ENCODE measurements around the gene ZDHHC24. TPM values are rescaled to one million over a fixed set of nuclear protein-coding genes. Genes with fewer than 3 reads are reported as not detected.

ZDHHC24 gene
- total RNA-seq (2021) (9.7 and 12.2 TPM in 2 replicates), Bru-seq, nascent RNA (percentile 40 among the genes with signal in this experiment), BruChase-seq, experiment 1, labeled RNA remaining after a 2-hour chase (percentile 49 among the genes with signal in this experiment), BruChase-seq, experiment 2, labeled RNA remaining after a 6-hour chase (percentile 60 among the genes with signal in this experiment)
- long read RNA-seq, full-length matches to known transcripts = 36 of 46 reads
- long read RNA-seq, partial matches to known transcripts = 5 of 46 reads
- long read RNA-seq, other reads (novel, unspliced or antisense) = 5 of 46 reads

- no peaks in the 10 kb centered on the region for H3K27me3 ChIP-seq (replicated peaks; ENCODE audit: insufficient read depth, low read depth, low read length, poor library complexity)
- no peaks in the 10 kb centered on the region for H3K36me3 ChIP-seq (ENCODE audit: insufficient read depth, low read length, poor library complexity, severe bottlenecking)
- no peaks in the 10 kb centered on the region for H3K9me3 ChIP-seq (ENCODE audit: low read depth, low read length, poor library complexity, severe bottlenecking)
- peak within 1 kb of the TSS; percentile 75 for H3K4me3 ChIP-seq (ENCODE audit: low read depth, low read length, poor library complexity, severe bottlenecking)
- TF ChIP-seq EZH2 (IDR thresholded peaks at IDR 0.05; ENCODE audit: borderline replicate concordance, low read depth, low read length, poor library complexity, severe bottlenecking) = no peak
- TF ChIP-seq CTCF (conservative IDR thresholded peaks at IDR 0.05; ENCODE audit: low read depth, low read length) = no peak
- CTCF ChIA-PET = interaction anchor here (1.1 kb wide), 1 partner anchor 133 kb away, joined by 3 read pairs; no protein-coding TSS in a partner anchor
- peak within 1 kb of the TSS; percentile 57 for H3K27ac ChIP-seq (ENCODE audit: low read depth, low read length, poor library complexity, severe bottlenecking)
- H3K4me1 ChIP-seq (ENCODE audit: insufficient read depth, low read length, poor library complexity, severe bottlenecking) = peaks cover 4% of the 10 kb centered on the region
- intact Hi-C loops (cut with micrococcal nuclease; ENCODE audit: unreplicated experiment) = no loop called here
- no TSS peak for BruUV-seq (replicated peaks)
- peak; percentile 98 for DNase-seq (ENCODE audit: low spot score)
- POLR2A ChIA-PET (ENCODE audit: low non-redundant PET) = no interaction called here
These were observed at the start of gene ZDHHC24 for GRCh38 chr11:66545701-66546367. TSS of gene ZDHHC24 (minus strand) at chr11:66546048. CDS start at chr11:66546003, 45 bp downstream.

DNA sequence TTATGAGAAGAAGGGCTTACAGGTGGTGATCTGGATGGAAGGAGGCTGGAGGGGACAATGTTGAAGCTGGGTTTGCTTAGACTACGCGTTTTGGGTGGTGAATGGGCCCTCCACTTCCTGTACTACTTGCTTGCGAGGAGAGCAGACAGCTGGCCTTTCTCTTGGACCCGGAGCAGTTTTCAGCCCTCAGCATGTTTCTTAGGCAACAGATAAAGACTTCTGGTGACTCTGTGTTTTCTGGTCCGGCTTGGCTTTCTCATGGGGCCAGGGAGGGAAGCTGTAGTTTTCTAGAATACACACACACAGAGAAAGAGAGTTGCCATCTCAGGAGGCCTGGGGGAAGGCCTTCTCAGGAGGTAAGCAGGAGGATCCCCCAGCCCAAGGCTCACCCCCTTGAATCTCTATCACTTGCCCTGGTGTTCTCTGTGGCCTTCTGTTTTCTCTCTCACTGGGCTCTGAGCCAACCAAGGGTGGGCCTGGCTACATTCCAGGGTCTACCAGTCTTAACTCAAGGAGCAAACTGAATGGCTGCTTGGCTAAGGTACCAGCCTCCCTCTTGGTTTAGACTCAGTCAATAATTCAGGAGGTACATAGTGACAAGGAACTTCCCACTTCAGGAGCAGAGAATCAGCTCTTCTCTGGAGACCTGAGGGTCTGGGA, 49.5 kb upstream of the ZDHHC24 start:
- ChIA-PET POLR2A (ENCODE audit: low non-redundant PET) (no interaction called here), CTCF (interaction anchor here (0.6 kb wide), 1 partner anchor 68 kb away, joined by 8 read pairs; no protein-coding TSS in a partner anchor)
- Histone ChIP-seq H3K27ac (ENCODE audit: low read depth, low read length, poor library complexity, severe bottlenecking) (peak overlapping the region; percentile 21), H3K36me3 (ENCODE audit: insufficient read depth, low read length, poor library complexity, severe bottlenecking) (peaks cover 14% of the 10 kb centered on the region), H3K4me3 (ENCODE audit: low read depth, low read length, poor library complexity, severe bottlenecking) (no peak overlapping the region), H3K4me1 (ENCODE audit: insufficient read depth, low read length, poor library complexity, severe bottlenecking) (peaks cover 9% of the 10 kb centered on the region), H3K9me3 (ENCODE audit: low read depth, low read length, poor library complexity, severe bottlenecking) (no peaks in the 10 kb centered on the region), H3K27me3 (replicated peaks; ENCODE audit: insufficient read depth, low read depth, low read length, poor library complexity) (no peaks in the 10 kb centered on the region)
- peak; percentile 44 for DNase-seq (ENCODE audit: low spot score)
- no TSS peak for BruUV-seq (replicated peaks)
- intact Hi-C loops (cut with micrococcal nuclease; ENCODE audit: unreplicated experiment) = no loop called here
- no peak for TF ChIP-seq EZH2 (IDR thresholded peaks at IDR 0.05; ENCODE audit: borderline replicate concordance, low read depth, low read length, poor library complexity, severe bottlenecking)
- TF ChIP-seq CTCF (conservative IDR thresholded peaks at IDR 0.05; ENCODE audit: low read depth, low read length) = no peak

DNA sequence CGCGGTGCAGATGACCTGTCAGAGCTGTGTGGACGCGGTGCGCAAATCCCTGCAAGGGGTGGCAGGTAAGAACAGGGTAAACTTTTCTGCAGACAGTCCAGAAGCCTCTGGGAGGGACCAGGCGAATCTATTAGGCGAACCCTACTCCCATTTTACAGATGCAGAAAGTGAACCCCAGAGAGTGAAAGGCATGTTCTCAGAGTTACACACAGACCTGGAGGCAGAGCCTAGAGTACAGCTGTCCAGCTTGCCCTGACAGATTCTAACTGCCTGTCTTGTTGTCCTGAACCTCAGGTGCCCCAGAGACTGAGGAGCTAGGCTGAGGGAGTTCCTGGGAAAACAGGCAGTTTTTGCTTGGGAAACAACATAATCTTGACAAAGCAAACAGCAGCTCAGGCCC, 47.8 kb upstream of the ZDHHC24 start:
- ChIA-PET CTCF (no interaction called here), POLR2A (ENCODE audit: low non-redundant PET) (no interaction called here)
- Histone ChIP-seq H3K27me3 (replicated peaks; ENCODE audit: insufficient read depth, low read depth, low read length, poor library complexity) (no peaks in the 10 kb centered on the region), H3K27ac (ENCODE audit: low read depth, low read length, poor library complexity, severe bottlenecking) (peak overlapping the region; percentile 72), H3K36me3 (ENCODE audit: insufficient read depth, low read length, poor library complexity, severe bottlenecking) (no peaks in the 10 kb centered on the region), H3K4me3 (ENCODE audit: low read depth, low read length, poor library complexity, severe bottlenecking) (peak overlapping the region; percentile 65), H3K4me1 (ENCODE audit: insufficient read depth, low read length, poor library complexity, severe bottlenecking) (peaks cover 9% of the 10 kb centered on the region), H3K9me3 (ENCODE audit: low read depth, low read length, poor library complexity, severe bottlenecking) (no peaks in the 10 kb centered on the region)
- BruUV-seq (replicated peaks) = no TSS peak
- intact Hi-C loops (cut with micrococcal nuclease; ENCODE audit: unreplicated experiment) = no loop called here
- TF ChIP-seq EZH2 (IDR thresholded peaks at IDR 0.05; ENCODE audit: borderline replicate concordance, low read depth, low read length, poor library complexity, severe bottlenecking) (no peak), CTCF (conservative IDR thresholded peaks at IDR 0.05; ENCODE audit: low read depth, low read length) (no peak)
- no peak for DNase-seq (ENCODE audit: low spot score)
